Mucosa of stomach (tissue), 1 donor: ENCODE data around the gene TMEM221.

Experiments
- H3K27me3 ChIP-seq: one replicate; pipeline ENCODE4 v1.7.0; 2013; ENCODE audit warnings: mild to moderate bottlenecking, low read length; ENCODE audit not compliant: control insufficient read depth, insufficient read depth
- H3K36me3 ChIP-seq: one replicate; pipeline ENCODE4 v1.7.0; 2013; ENCODE audit warnings: low read length; ENCODE audit not compliant: control insufficient read depth, insufficient read depth
- H3K4me1 ChIP-seq: one replicate; pipeline ENCODE4 v1.7.0; 2013; ENCODE audit warnings: mild to moderate bottlenecking, low read length; ENCODE audit not compliant: control insufficient read depth, insufficient read depth
- H3K4me3 ChIP-seq: one replicate; pipeline ENCODE4 v1.7.0; 2013; ENCODE audit warnings: low read length
- H3K9ac ChIP-seq: one replicate; pipeline ENCODE4 v1.7.0; 2013; ENCODE audit warnings: mild to moderate bottlenecking, low read length, moderate library complexity
- H3K9me3 ChIP-seq: one replicate; pipeline ENCODE4 v1.7.0; 2013; ENCODE audit warnings: mild to moderate bottlenecking, low read length, moderate library complexity; ENCODE audit not compliant: control insufficient read depth
- donor health status: Pancreatic carcinoma.

Gene TMEM221

GRCh38 chr19:17406046-17406886, 42.2 kb downstream of the TMEM221 start:
- Histone ChIP-seq H3K4me3 (peak overlapping the region; percentile 22), H3K4me1 (peaks cover 13% of the 10 kb centered on the region), H3K9ac (peak overlapping the region; percentile 26), H3K27me3 (peaks cover 4% of the 10 kb centered on the region), H3K36me3 (no peaks in the 10 kb centered on the region), H3K9me3 (no peaks in the 10 kb centered on the region)

DNA sequence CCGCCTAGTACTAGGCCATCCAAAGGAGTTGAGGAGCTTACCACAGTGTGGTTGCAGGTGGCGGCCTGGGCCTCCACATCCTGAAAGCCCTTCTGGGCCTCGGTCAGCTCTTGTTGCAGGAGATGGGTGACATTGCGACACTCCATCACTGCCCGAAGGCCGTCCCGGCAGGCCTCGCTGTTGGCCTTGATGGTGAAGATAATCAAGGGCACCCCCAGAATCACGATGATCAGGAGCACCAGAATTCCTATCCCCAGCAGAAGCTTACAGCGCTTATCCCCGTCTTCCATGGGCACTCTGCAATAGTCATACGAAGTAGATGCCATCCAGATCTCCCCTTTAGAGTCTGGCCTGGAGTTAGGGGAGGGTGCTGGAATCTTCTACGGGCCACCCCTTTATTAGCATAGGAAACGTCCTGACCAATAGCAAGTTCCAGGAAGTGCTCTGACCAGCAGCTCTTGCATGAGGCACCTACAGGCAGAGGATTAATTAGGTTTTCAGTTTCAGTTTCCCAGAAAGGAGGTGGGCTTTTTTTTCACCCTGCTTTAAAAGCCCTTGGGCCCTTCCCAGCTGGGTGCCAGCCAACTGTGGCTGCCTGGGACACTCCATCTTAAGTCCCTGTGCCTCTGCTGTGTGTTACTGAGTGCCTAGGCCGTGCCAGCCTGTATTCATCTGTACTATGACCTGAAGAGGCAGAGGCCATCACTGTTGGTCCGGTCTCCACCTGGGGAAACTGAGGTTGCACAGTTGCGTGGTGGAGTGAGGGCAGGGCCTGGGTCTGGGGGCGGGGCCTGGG, 43.0 kb downstream of the TMEM221 start, which contains the start of gene BST2:
Gene BST2 (minus strand): TSS at position 381 of the 796 bp plus-strand sequence. CDS start 55 bp downstream, at position 326.
- Histone ChIP-seq H3K27me3 (peaks cover 4% of the 10 kb centered on the region), H3K36me3 (no peaks in the 10 kb centered on the region), H3K4me1 (peaks cover 13% of the 10 kb centered on the region), H3K9me3 (no peaks in the 10 kb centered on the region), H3K9ac (peak within 1 kb of the TSS; percentile 39), H3K4me3 (peak within 1 kb of the TSS; percentile 22)

DNA sequence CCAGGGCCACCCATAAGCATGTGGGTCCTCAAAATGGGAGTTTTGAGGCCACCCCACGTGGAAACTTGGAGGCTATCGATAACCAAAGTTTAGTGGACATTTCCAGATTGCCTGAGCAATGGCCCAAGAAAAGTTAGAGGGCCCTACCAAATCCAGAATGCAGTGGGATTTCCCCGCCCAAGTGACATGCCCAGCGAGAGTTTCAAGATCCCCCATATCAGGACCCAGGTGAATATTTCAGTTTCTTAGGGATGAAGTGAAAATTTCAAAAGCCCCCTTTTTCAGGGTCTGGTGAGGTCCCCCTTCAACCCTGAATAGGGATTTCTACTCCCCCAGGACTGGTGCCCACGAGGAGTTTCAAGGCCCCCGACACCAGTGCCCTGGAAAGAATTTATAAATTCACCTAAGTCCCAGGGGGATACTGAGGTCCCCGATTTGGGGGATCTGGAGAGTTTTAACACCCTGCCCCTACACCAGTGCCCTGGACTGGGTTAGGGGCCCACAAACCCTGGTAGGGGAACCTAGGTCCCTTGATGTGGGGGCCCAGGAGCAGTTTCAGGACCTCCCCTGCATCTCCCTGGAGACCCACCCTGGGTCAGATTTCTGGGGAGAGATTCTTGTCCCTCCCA, 43.7 kb downstream of the TMEM221 start:
- peaks cover 13% of the 10 kb centered on the region for H3K4me1 ChIP-seq
- peak overlapping the region; percentile 39 for H3K9ac ChIP-seq
- H3K27me3 ChIP-seq, result peaks cover 4% of the 10 kb centered on the region
- no peak overlapping the region for H3K4me3 ChIP-seq
- no peaks in the 10 kb centered on the region for H3K9me3 ChIP-seq
- no peaks in the 10 kb centered on the region for H3K36me3 ChIP-seq

- H3K27me3 ChIP-seq, result peaks cover 4% of the 10 kb centered on the region
- no peaks in the 10 kb centered on the region for H3K36me3 ChIP-seq
- peaks cover 13% of the 10 kb centered on the region for H3K4me1 ChIP-seq
- no peaks in the 10 kb centered on the region for H3K9me3 ChIP-seq
- H3K4me3 ChIP-seq, result no peak overlapping the region
- no peak overlapping the region for H3K9ac ChIP-seq
These were observed 44.5 kb downstream of the TMEM221 start for GRCh38 chr19:17404015-17404414.

GRCh38 chr19:17402982-17403855, 45.2 kb downstream of the TMEM221 start:
- H3K9me3 ChIP-seq, result no peaks in the 10 kb centered on the region
- H3K4me1 ChIP-seq, result peaks cover 13% of the 10 kb centered on the region
- no peak overlapping the region for H3K9ac ChIP-seq
- H3K36me3 ChIP-seq, result no peaks in the 10 kb centered on the region
- H3K4me3 ChIP-seq, result no peak overlapping the region
- peaks cover 4% of the 10 kb centered on the region for H3K27me3 ChIP-seq

- peaks cover 13% of the 10 kb centered on the region for H3K4me1 ChIP-seq
- no peak overlapping the region for H3K9ac ChIP-seq
- no peaks in the 10 kb centered on the region for H3K9me3 ChIP-seq
- H3K4me3 ChIP-seq, result no peak overlapping the region
- no peaks in the 10 kb centered on the region for H3K36me3 ChIP-seq
- H3K27me3 ChIP-seq, result peaks cover 4% of the 10 kb centered on the region
These were observed 46.8 kb downstream of the TMEM221 start for GRCh38 chr19:17401628-17402027.

- H3K9me3 ChIP-seq, result no peaks in the 10 kb centered on the region
- H3K4me1 ChIP-seq, result peaks cover 4% of the 10 kb centered on the region
- H3K36me3 ChIP-seq, result no peaks in the 10 kb centered on the region
- H3K27me3 ChIP-seq, result peaks cover 14% of the 10 kb centered on the region
- no peak overlapping the region for H3K4me3 ChIP-seq
- no peak overlapping the region for H3K9ac ChIP-seq
These were observed 49.5 kb downstream of the TMEM221 start for GRCh38 chr19:17398902-17399527.

DNA sequence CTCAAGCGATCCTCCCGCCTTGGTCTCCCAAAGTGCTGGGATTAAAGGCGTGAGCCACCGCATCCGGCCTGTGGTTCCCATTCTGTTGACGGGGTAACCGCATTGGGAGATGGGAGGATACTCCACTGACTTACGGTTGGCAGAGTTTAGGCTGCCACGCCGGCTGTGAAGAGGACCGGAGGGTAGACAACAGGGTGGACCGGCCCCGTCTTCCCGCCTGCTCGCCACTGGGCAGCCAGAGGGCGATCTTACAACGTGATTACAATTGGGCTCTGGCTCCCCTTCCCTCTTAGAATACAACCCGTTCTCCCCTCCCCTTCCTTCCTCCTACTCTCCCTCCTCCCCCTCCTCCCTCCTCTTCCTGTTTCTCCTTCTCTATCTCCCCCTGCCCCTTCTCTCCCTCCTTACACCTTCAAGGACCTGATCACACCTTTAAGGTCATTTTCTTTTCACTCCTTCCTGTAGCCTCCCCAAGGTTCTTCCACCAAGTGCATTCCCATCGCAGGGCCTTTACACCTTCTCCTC, 53.5 kb downstream of the TMEM221 start:
- no peak overlapping the region for H3K9ac ChIP-seq
- H3K4me1 ChIP-seq, result peaks cover 11% of the 10 kb centered on the region
- H3K4me3 ChIP-seq, result no peak overlapping the region
- no peaks in the 10 kb centered on the region for H3K36me3 ChIP-seq
- peaks cover 32% of the 10 kb centered on the region for H3K27me3 ChIP-seq
- no peaks in the 10 kb centered on the region for H3K9me3 ChIP-seq

DNA sequence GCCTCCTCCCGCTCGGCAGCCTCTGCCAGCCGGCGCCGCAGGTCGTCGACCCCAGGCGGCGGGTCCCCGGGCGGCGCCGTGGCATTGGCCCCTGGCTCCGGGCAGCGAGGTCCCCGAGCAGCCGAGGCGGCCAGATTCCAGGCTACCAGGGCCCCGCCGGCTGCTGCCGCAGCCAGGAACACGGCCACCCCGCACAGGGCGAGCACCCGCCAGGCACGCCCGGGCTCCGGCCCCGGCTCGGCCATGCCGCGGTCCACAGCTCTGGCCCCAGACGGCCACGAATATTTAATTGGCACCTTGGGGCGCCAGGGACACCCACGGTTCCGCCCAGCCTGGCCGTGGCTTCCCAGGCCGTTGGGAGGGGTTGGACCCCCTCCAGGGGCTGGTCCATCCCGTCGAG, 54.6 kb downstream of the TMEM221 start, which contains the start of gene CCDC194:
Gene CCDC194 (minus strand): TSS at position 283 of the 400 bp plus-strand sequence. CDS start 38 bp downstream, at position 245.
- Histone ChIP-seq H3K4me1 (peaks cover 11% of the 10 kb centered on the region), H3K9ac (no peak within 1 kb of the TSS)

GRCh38 chr19:17393002-17393401, 55.5 kb downstream of the TMEM221 start:
- Histone ChIP-seq H3K9ac (no peak overlapping the region), H3K4me1 (peaks cover 11% of the 10 kb centered on the region), H3K36me3 (no peaks in the 10 kb centered on the region), H3K4me3 (no peak overlapping the region), H3K27me3 (peaks cover 32% of the 10 kb centered on the region), H3K9me3 (no peaks in the 10 kb centered on the region)

More for the DNA sequence above, 54.6 kb downstream of the TMEM221 start, which contains the start of gene CCDC194:
- Histone ChIP-seq H3K9me3 (no peaks in the 10 kb centered on the region), H3K4me3 (no peak within 1 kb of the TSS), H3K27me3 (peaks cover 32% of the 10 kb centered on the region), H3K36me3 (no peaks in the 10 kb centered on the region)
